LNCaP clone FGC (cell line): ENCODE data around the gene KCNN3.

Source experiments
- DNase-seq: peaks from one replicate; pipeline ENCODE4 v3.0.0-alpha.2; 2011; ENCODE audit warnings: low read depth
- H3K4me3 ChIP-seq: 2 replicates; pipeline ENCODE4 v1.5.1; 2011; ENCODE audit warnings: mild to moderate bottlenecking, low read depth, low read length, control low read depth
- CTCF ChIP-seq: IDR thresholded peaks from 2 replicates; pipeline ENCODE4 v1.5.1; 2012; ENCODE audit warnings: mild to moderate bottlenecking; ENCODE audit not compliant: control insufficient read depth, insufficient read depth; ENCODE audit errors: extremely low read depth

The KCNN3 gene

GRCh38 chr1:154780541-154780940, 89.5 kb downstream of the KCNN3 start:
- TF ChIP-seq CTCF = no peak
- no peak for DNase-seq
- no peak overlapping the region for H3K4me3 ChIP-seq

- DNase-seq = no peak
- TF ChIP-seq CTCF = no peak
Measured at GRCh38 chr1:154779551-154780189, 90.4 kb downstream of the KCNN3 start.

GRCh38 chr1:154778944-154779343, 91.1 kb downstream of the KCNN3 start:
- no peak for DNase-seq
- no peak for TF ChIP-seq CTCF
- no peak overlapping the region for H3K4me3 ChIP-seq

More at GRCh38 chr1:154779551-154780189, 90.4 kb downstream of the KCNN3 start:
- H3K4me3 ChIP-seq = no peak overlapping the region

- no peak for TF ChIP-seq CTCF
- no peak for DNase-seq
- no peak overlapping the region for H3K4me3 ChIP-seq
Measured at GRCh38 chr1:154778275-154778674, 91.8 kb downstream of the KCNN3 start.

GRCh38 chr1:154777781-154778180, 92.3 kb downstream of the KCNN3 start:
- no peak overlapping the region for H3K4me3 ChIP-seq
- DNase-seq = no peak
- no peak for TF ChIP-seq CTCF

- H3K4me3 ChIP-seq = no peak overlapping the region
- no peak for DNase-seq
- no peak for TF ChIP-seq CTCF
Measured at GRCh38 chr1:154777154-154777553, 92.9 kb downstream of the KCNN3 start.
